ENCODE measurements around the gene RASAL2. TPM values are rescaled to one million over a fixed set of nuclear protein-coding genes. Genes with fewer than 3 reads are reported as not detected.

RASAL2 gene
- polyA plus RNA-seq, 1 experiment: 27.7 TPM

DNA sequence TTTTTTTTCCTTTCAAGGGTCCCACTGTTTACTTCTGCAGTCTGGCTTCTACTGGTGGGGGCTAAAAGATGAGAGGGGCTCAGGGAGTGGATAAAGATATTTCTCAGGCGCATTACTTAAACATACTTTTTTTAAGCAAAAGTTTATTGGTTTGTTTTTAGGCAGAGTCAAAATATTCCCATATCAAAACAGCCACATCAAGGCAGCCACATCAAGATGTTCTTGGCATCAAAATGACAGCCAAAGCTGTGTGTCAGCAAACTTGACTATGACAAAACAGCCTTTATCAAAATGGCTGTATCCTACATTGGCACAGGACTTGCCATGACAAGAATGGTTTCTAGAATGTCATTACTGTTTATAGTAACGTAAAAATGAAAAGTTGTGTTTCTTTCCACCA lies 22.1 kb upstream of the RASAL2 start:
- Histone ChIP-seq H3K36me3 (ENCODE audit: control insufficient read depth, insufficient read depth, low read length) (no peaks in the 10 kb centered on the region), H3K4me3 (ENCODE audit: low read depth, low read length) (no peak overlapping the region), H3K27me3 (ENCODE audit: control insufficient read depth, insufficient read depth, low read length) (no peaks in the 10 kb centered on the region)
- TF ChIP-seq, protein P1, sequence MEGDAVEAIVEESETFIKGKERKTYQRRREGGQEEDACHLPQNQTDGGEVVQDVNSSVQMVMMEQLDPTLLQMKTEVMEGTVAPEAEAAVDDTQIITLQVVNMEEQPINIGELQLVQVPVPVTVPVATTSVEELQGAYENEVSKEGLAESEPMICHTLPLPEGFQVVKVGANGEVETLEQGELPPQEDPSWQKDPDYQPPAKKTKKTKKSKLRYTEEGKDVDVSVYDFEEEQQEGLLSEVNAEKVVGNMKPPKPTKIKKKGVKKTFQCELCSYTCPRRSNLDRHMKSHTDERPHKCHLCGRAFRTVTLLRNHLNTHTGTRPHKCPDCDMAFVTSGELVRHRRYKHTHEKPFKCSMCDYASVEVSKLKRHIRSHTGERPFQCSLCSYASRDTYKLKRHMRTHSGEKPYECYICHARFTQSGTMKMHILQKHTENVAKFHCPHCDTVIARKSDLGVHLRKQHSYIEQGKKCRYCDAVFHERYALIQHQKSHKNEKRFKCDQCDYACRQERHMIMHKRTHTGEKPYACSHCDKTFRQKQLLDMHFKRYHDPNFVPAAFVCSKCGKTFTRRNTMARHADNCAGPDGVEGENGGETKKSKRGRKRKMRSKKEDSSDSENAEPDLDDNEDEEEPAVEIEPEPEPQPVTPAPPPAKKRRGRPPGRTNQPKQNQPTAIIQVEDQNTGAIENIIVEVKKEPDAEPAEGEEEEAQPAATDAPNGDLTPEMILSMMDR (IDR thresholded peaks at IDR 0.05; ENCODE audit: insufficient read depth, low read depth, low read length): no peak
- no peak for DNase-seq (ENCODE audit: low read depth)
- CTCF ChIA-PET: interaction anchor here (0.9 to 1.5 kb wide), 3 partner anchors 11 to 14 kb away, joined by 3 read pairs; no protein-coding TSS in a partner anchor
- POLR2A ChIA-PET: no interaction called here

GRCh38 chr1:178072326-178072725 lies 21.6 kb upstream of the RASAL2 start:
- ChIA-PET CTCF (interaction anchor here (0.9 to 1.5 kb wide), 3 partner anchors 10 to 13 kb away, joined by 3 read pairs; no protein-coding TSS in a partner anchor), POLR2A (no interaction called here)
- Histone ChIP-seq H3K4me3 (ENCODE audit: low read depth, low read length) (no peak overlapping the region), H3K36me3 (ENCODE audit: control insufficient read depth, insufficient read depth, low read length) (no peaks in the 10 kb centered on the region), H3K27me3 (ENCODE audit: control insufficient read depth, insufficient read depth, low read length) (no peaks in the 10 kb centered on the region)
- TF ChIP-seq, protein P1 (IDR thresholded peaks at IDR 0.05; ENCODE audit: insufficient read depth, low read depth, low read length): no peak
- no peak for DNase-seq (ENCODE audit: low read depth)

DNA sequence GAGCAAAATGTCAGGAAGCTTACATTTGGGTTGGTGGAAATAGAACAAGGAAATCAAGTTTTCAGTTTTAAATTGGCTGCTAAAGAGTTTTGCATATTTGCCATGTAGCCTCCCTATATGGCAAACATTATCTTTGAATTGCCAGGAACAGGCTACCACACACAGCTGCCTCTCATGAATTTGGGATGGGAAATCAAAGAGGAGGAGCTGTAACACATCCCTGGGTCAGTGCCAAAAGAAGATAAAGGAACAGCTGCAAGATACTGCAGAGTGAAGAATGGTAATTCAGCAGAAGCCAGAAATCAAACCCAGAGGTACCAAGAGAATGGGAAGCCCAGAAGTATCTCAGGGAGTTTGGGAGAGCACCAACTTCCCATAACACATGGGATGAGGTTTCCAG lies 18.6 kb upstream of the RASAL2 start:
- no peak for DNase-seq (ENCODE audit: low read depth)
- CTCF ChIA-PET: interaction anchor here (1.5 kb wide), 1 partner anchor 19 kb away, joined by 3 read pairs; the partner anchor contains the start of gene RASAL2

GRCh38 chr1:178076607-178077006 lies 17.3 kb upstream of the RASAL2 start:
- TF ChIP-seq, protein P1 (IDR thresholded peaks at IDR 0.05; ENCODE audit: insufficient read depth, low read depth, low read length): no peak
- POLR2A ChIA-PET: no interaction called here
- H3K4me3 ChIP-seq (ENCODE audit: low read depth, low read length): no peak overlapping the region
- CTCF ChIA-PET: interaction anchor here (1.5 kb wide), 1 partner anchor 17 kb away, joined by 3 read pairs; the partner anchor contains the start of gene RASAL2
- no peak for DNase-seq (ENCODE audit: low read depth)
- no peaks in the 10 kb centered on the region for H3K36me3 ChIP-seq (ENCODE audit: control insufficient read depth, insufficient read depth, low read length)
- no peaks in the 10 kb centered on the region for H3K27me3 ChIP-seq (ENCODE audit: control insufficient read depth, insufficient read depth, low read length)

More for the DNA sequence above, 18.6 kb upstream of the RASAL2 start:
- POLR2A ChIA-PET: no interaction called here
- H3K36me3 ChIP-seq (ENCODE audit: control insufficient read depth, insufficient read depth, low read length): no peaks in the 10 kb centered on the region
- H3K27me3 ChIP-seq (ENCODE audit: control insufficient read depth, insufficient read depth, low read length): no peaks in the 10 kb centered on the region
- no peak overlapping the region for H3K4me3 ChIP-seq (ENCODE audit: low read depth, low read length)
- TF ChIP-seq, protein P1 (IDR thresholded peaks at IDR 0.05; ENCODE audit: insufficient read depth, low read depth, low read length): no peak

DNA sequence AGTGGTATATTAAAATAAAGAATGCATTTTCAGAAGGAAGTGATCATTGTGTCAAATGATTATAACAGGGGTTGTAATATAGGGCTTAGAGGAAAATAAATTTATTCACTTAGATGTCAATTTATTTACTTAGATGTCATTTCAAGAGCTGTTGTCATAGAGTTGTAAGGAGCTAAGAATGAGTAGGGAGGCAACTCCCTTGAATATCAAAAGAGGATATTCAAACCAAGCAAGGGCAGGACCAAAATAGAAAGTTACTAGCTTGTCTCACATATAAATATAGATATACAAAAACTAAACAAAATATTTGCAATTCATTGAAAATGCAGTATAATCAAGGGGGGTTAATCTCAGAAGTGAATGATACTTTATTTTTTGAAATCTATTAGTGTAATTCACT lies 16.0 kb upstream of the RASAL2 start:
- TF ChIP-seq, protein P1 (IDR thresholded peaks at IDR 0.05; ENCODE audit: insufficient read depth, low read depth, low read length): no peak
- ChIA-PET CTCF (no interaction called here), POLR2A (no interaction called here)
- DNase-seq (ENCODE audit: low read depth): no peak
- no peaks in the 10 kb centered on the region for H3K36me3 ChIP-seq (ENCODE audit: control insufficient read depth, insufficient read depth, low read length)
- no peaks in the 10 kb centered on the region for H3K27me3 ChIP-seq (ENCODE audit: control insufficient read depth, insufficient read depth, low read length)
- no peak overlapping the region for H3K4me3 ChIP-seq (ENCODE audit: low read depth, low read length)
